Calu3 (cell line): ENCODE data around the gene ADPRM. TPM values are rescaled to one million over a fixed set of nuclear protein-coding genes. Genes with fewer than 3 reads are reported as not detected.

Experiments used
- BruUV-seq: library from RNA; stranded (reverse); fragments of 400-500 nt; replicated peaks from 2 replicates; lab custom pipeline; 2021; lab: Mats Ljungman, UMichigan
- CTCF ChIA-PET: fragments of 300-600 bp; sonication (Branson Sonifier 250); formaldehyde crosslinking; loops from one replicate; lab custom pipeline; 2022; ENCODE audit warnings: antibody characterized with exemption; lab: Charles Lee
- DNase-seq: peaks from one replicate; pipeline ENCODE4 v3.0.0; 2022
- H3K27ac Mint-ChIP-seq: one replicate; pipeline ENCODE4 v1.8.0; 2022; ENCODE audit warnings: mixed read lengths; ENCODE audit not compliant: unreplicated experiment
- H3K27me3 Mint-ChIP-seq: one replicate; pipeline ENCODE4 v1.8.0; 2022; ENCODE audit warnings: mixed read lengths; ENCODE audit not compliant: unreplicated experiment
- H3K36me3 Mint-ChIP-seq: one replicate; pipeline ENCODE4 v1.8.0; 2022; ENCODE audit warnings: mild to moderate bottlenecking, moderate library complexity, mixed read lengths; ENCODE audit not compliant: insufficient read depth, unreplicated experiment
- H3K4me1 Mint-ChIP-seq: one replicate; pipeline ENCODE4 v1.8.0; 2022; ENCODE audit warnings: mild to moderate bottlenecking, low read depth, mixed read lengths; ENCODE audit not compliant: unreplicated experiment
- H3K4me3 Mint-ChIP-seq: one replicate; pipeline ENCODE4 v1.8.0; 2022; ENCODE audit warnings: mild to moderate bottlenecking, low read depth, moderate library complexity, mixed read lengths; ENCODE audit not compliant: unreplicated experiment
- H3K9me3 Mint-ChIP-seq: one replicate; pipeline ENCODE4 v1.8.0; 2022; ENCODE audit warnings: low read depth, mixed read lengths; ENCODE audit not compliant: unreplicated experiment
- intact Hi-C: fragments of 100-400 bp; cut with micrococcal nuclease; formaldehyde crosslinking; loops from one replicate; pipeline ENCODE4 v1.10.0; 2022; ENCODE audit not compliant: unreplicated experiment
- total RNA-seq: library from RNA; stranded (reverse); gene quantifications from 2 replicates; pipeline ENCODE4 v1.2.3, GENCODE V29; 2022
- TF ChIP-seq, protein P1 (sequence below): fragments of 200-600 bp; IDR thresholded peaks from one replicate; pipeline ENCODE4 v1.8.0; 2022; ENCODE audit warnings: antibody characterized with exemption; ENCODE audit not compliant: unreplicated experiment

Gene ADPRM
- total RNA-seq, 1 experiment from 2014 or later, result 3.2 TPM

DNA sequence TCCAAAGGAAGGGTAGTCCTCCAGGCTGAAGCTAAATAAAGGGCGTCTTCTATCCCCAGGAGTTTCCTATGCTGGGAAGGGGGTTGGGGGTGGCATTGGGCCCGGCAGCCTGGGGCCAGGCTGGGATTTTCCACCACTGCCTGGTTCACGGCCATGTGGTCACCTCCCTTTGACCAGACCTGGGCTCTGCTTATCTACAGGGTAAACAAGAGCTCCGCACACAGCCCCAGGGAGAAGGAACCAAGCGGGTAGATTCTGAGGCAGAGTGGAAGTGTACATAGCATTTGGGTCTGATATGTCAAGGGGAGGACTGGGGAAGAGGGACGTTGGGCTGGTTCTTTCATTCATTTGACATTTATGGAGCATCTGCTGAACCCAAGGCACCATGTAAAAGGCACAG is 59.7 kb downstream of the ADPRM start:
- Mint-ChIP-seq H3K4me1 (no peaks in the 10 kb centered on the region), H3K4me3 (no peak overlapping the region), H3K27ac (no peak overlapping the region), H3K27me3 (peaks cover 39% of the 10 kb centered on the region), H3K9me3 (no peaks in the 10 kb centered on the region), H3K36me3 (no peaks in the 10 kb centered on the region)
- BruUV-seq, result no TSS peak
- no peak for DNase-seq
- intact Hi-C loops, result no loop called here
- TF ChIP-seq, protein P1, sequence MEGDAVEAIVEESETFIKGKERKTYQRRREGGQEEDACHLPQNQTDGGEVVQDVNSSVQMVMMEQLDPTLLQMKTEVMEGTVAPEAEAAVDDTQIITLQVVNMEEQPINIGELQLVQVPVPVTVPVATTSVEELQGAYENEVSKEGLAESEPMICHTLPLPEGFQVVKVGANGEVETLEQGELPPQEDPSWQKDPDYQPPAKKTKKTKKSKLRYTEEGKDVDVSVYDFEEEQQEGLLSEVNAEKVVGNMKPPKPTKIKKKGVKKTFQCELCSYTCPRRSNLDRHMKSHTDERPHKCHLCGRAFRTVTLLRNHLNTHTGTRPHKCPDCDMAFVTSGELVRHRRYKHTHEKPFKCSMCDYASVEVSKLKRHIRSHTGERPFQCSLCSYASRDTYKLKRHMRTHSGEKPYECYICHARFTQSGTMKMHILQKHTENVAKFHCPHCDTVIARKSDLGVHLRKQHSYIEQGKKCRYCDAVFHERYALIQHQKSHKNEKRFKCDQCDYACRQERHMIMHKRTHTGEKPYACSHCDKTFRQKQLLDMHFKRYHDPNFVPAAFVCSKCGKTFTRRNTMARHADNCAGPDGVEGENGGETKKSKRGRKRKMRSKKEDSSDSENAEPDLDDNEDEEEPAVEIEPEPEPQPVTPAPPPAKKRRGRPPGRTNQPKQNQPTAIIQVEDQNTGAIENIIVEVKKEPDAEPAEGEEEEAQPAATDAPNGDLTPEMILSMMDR, result no peak
- CTCF ChIA-PET, result no interaction called here

DNA sequence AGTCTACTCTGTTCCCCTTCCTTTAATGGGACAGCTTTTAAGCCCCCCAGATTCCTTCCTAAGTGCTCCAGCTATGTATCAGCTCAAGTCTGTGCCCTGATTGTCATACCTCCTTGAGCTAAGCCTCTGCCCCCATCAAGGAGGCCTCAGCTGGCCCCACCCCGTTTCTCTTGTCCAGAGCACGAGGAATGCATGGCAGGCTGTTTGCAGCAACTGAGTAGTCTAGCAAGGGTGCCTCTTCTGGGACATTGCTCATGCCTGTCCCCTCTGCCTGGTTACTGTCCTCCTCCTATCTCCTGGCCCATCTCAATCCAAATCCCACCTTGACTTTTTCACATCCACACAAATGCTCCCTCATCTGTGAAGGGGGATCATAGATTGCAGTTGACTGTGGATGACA is 60.3 kb downstream of the ADPRM start:
- Mint-ChIP-seq H3K9me3 (no peaks in the 10 kb centered on the region), H3K4me3 (no peak overlapping the region), H3K27me3 (peaks cover 33% of the 10 kb centered on the region), H3K27ac (no peak overlapping the region), H3K36me3 (no peaks in the 10 kb centered on the region), H3K4me1 (no peaks in the 10 kb centered on the region)
- DNase-seq, result no peak
- CTCF ChIA-PET, result no interaction called here
- TF ChIP-seq, protein P1, result no peak
- BruUV-seq, result no TSS peak
- intact Hi-C loops, result no loop called here

DNA sequence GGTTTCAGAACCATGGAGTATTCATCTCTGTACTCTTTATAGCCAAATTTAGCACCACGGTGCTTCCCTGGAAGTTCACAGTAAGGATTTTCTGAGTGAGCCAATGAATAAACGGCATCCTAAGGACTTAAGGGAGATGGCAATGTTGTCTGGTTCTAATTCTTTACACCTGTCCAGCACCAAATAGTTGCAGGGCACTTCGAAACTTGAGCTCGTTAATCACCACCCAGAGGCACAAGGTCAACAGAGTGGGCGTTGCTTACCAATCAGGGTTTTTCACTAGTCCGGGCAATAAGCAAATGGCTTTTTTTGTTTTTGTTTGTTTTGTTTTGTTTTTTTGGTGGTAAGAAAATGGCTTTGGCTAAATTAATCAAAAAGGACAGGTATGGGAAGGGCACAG is 60.7 kb downstream of the ADPRM start:
- TF ChIP-seq, protein P1, result no peak
- CTCF ChIA-PET, result no interaction called here
- intact Hi-C loops, result no loop called here
- Mint-ChIP-seq H3K9me3 (no peaks in the 10 kb centered on the region), H3K27me3 (peaks cover 29% of the 10 kb centered on the region), H3K4me1 (no peaks in the 10 kb centered on the region), H3K27ac (no peak overlapping the region), H3K4me3 (no peak overlapping the region), H3K36me3 (no peaks in the 10 kb centered on the region)
- BruUV-seq, result no TSS peak
- no peak for DNase-seq

Other genes with a start within 250 kb of the ADPRM start
- gene MYH4, start 228.0 kb upstream of the ADPRM start, total RNA-seq, result not detected in 2 replicates
- not detected in 2 replicates for gene MYH1, start 179.1 kb upstream of the ADPRM start, total RNA-seq
- not detected in 2 replicates for gene MYH2, start 147.9 kb upstream of the ADPRM start, total RNA-seq
- gene MYH3, start 40.3 kb upstream of the ADPRM start, total RNA-seq, result 2.7 and 2.9 TPM in 2 replicates
- gene SCO1, start 61 bp upstream of the ADPRM start, total RNA-seq, result 27.4 and 29.4 TPM in 2 replicates
- not detected in 2 replicates for gene TMEM220, start 32.4 kb downstream of the ADPRM start, total RNA-seq
- gene TMEM238L, start 106.5 kb downstream of the ADPRM start, total RNA-seq, result not detected in 2 replicates
- not detected in 2 replicates for gene PIRT, start 140.5 kb downstream of the ADPRM start, total RNA-seq